Brain microvascular endothelial cell (primary cell): ENCODE data around the gene AGRN.

Source experiments
- DNase-seq: peaks from one replicate; pipeline ENCODE4 v3.0.0-alpha.2; 2020
- H3K27ac ChIP-seq: fragments of 250-450 bp; sonication (Bioruptor Pico); 2 replicates; pipeline ENCODE4 v1.5.1; 2020; ENCODE audit warnings: mild to moderate bottlenecking, moderate library complexity
- H3K27me3 ChIP-seq: fragments of 250-450 bp; sonication (Bioruptor Pico); replicated peaks from 2 replicates; pipeline ENCODE4 v1.5.1; 2020; ENCODE audit warnings: mild to moderate bottlenecking
- H3K36me3 ChIP-seq: fragments of 250-450 bp; sonication (Bioruptor Pico); replicated peaks from 2 replicates; pipeline ENCODE4 v1.5.1; 2020; ENCODE audit warnings: mild to moderate bottlenecking
- H3K4me3 ChIP-seq: 2 replicates; pipeline ENCODE4 v1.5.1; 2011; ENCODE audit warnings: low read depth, mild to moderate bottlenecking, control low read depth, low read length, moderate library complexity
- CTCF ChIP-seq: IDR thresholded peaks from 2 replicates; pipeline ENCODE4 v1.5.1; 2011; ENCODE audit warnings: low read depth, mild to moderate bottlenecking, moderate library complexity, low read length, control low read depth, inconsistent platforms; ENCODE audit errors: missing control alignments
- in situ Hi-C: cut with HindIII; loops from 2 replicates; pipeline ENCODE4 v1.10.0; 2017; ENCODE audit warnings: low sequenced_read_pairs, low pct_ligation_motif_present

The AGRN gene

GRCh38 chr1:1060281-1061000, 40.5 kb downstream of the AGRN start:
- no peak overlapping the region for H3K27ac ChIP-seq
- H3K27me3 ChIP-seq: no peaks in the 10 kb centered on the region
- in situ Hi-C loops: no loop called here
- TF ChIP-seq CTCF: no peak
- H3K4me3 ChIP-seq: no peak overlapping the region
- peaks cover 2% of the 10 kb centered on the region for H3K36me3 ChIP-seq
- no peak for DNase-seq

- H3K4me3 ChIP-seq: no peak overlapping the region
- H3K36me3 ChIP-seq: no peaks in the 10 kb centered on the region
- TF ChIP-seq CTCF: no peak
- no peak overlapping the region for H3K27ac ChIP-seq
- H3K27me3 ChIP-seq: no peaks in the 10 kb centered on the region
- in situ Hi-C loops: no loop called here
- DNase-seq: no peak
These were observed 41.9 kb downstream of the AGRN start for GRCh38 chr1:1061682-1062345.

- H3K27me3 ChIP-seq: no peaks in the 10 kb centered on the region
- no peak for TF ChIP-seq CTCF
- in situ Hi-C loops: no loop called here
- H3K27ac ChIP-seq: no peak overlapping the region
- no peak for DNase-seq
- no peaks in the 10 kb centered on the region for H3K36me3 ChIP-seq
- H3K4me3 ChIP-seq: no peak overlapping the region
These were observed 42.6 kb downstream of the AGRN start for GRCh38 chr1:1062348-1063163.

DNA sequence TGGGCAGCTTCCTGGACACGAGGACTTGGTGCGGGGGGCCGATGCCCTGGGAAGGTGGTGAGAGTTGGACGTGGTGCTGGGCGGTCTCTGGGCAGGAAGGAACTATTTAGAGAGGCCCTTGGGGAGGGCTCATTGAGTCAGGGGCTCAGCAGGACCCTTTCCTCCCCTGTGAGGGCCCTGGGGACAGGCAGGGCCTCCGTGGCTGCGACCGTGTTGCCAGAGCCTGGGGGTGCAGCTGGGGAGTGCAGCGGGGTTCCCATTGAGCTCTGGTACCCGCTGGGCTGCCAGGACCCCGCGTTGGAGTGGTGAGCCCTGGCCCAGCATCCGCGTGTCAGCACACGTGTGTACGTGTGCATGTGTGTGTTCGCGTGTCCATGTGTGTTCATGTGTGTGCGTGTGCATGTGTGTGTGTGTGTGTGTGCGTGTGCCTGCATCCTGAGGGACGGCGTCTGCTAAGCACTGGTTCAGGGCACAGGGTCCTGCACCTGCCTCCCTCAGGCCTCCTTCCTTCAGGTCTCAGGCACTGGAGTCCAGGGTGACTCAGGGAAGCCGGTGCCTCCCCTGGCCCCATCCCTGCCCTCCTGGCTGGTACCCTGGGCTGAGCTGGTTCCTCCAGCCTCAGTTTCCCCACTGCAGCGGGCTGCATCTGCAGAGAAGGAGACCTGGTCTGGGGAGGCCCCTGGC, 43.5 kb downstream of the AGRN start:
- no peak overlapping the region for H3K4me3 ChIP-seq
- TF ChIP-seq CTCF: no peak

GRCh38 chr1:1063945-1064831, 44.3 kb downstream of the AGRN start:
- in situ Hi-C loops: no loop called here

More for the DNA sequence above, 43.5 kb downstream of the AGRN start:
- Histone ChIP-seq H3K27ac (peak overlapping the region; percentile 65), H3K27me3 (no peaks in the 10 kb centered on the region), H3K36me3 (no peaks in the 10 kb centered on the region)
- in situ Hi-C loops: no loop called here
- DNase-seq: no peak

More at GRCh38 chr1:1063945-1064831, 44.3 kb downstream of the AGRN start:
- no peaks in the 10 kb centered on the region for H3K27me3 ChIP-seq
- H3K27ac ChIP-seq: peak overlapping the region; percentile 65
- DNase-seq: peak; percentile 87
- H3K36me3 ChIP-seq: no peaks in the 10 kb centered on the region
- H3K4me3 ChIP-seq: peak overlapping the region; percentile 37
- TF ChIP-seq CTCF: peak; percentile 77
